ENCODE measurements around the gene L3MBTL4.

GRCh38 chr18:6376433-6377229, 38.1 kb downstream of the L3MBTL4 start:
- TF ChIP-seq MAX (IDR thresholded peaks at IDR 0.05; ENCODE audit: low read depth, low read length) = no peak
- TF ChIP-seq ZBTB4 (CRISPR knock-in tag; IDR thresholded peaks at IDR 0.05) = no peak
- no peak for TF ChIP-seq CTCF (IDR thresholded peaks at IDR 0.05 in 2 of 3, conservative IDR thresholded peaks at IDR 0.05 in 1 of 3; ENCODE audit: control insufficient read depth in 2 of 3, extremely low read depth in 1 of 3, insufficient read depth in 1 of 3, low read depth in 3 of 3, low read length in 3 of 3)
- TF ChIP-seq ATF7 (IDR thresholded peaks at IDR 0.05; ENCODE audit: low read depth) = no peak
- no peak for TF ChIP-seq SMC3 (IDR thresholded peaks at IDR 0.05; ENCODE audit: borderline replicate concordance, low read length)
- TF ChIP-seq POLR2AphosphoS5 (IDR thresholded peaks at IDR 0.05; ENCODE audit: low read length) = no peak
- no peak for TF ChIP-seq NFYB (IDR thresholded peaks at IDR 0.05; ENCODE audit: insufficient read depth, low read depth, low read length)
- no peak for TF ChIP-seq PAX8 (IDR thresholded peaks at IDR 0.05)
- no peak for TF ChIP-seq ATF2 (IDR thresholded peaks at IDR 0.05; ENCODE audit: low read length)
- no peak for TF ChIP-seq NBN (IDR thresholded peaks at IDR 0.05)
- TF ChIP-seq USF2 (IDR thresholded peaks at IDR 0.05; ENCODE audit: borderline replicate concordance, low read depth, low read length) = no peak
- no peak for TF ChIP-seq ZNF274 (IDR thresholded peaks at IDR 0.05; ENCODE audit: insufficient read depth, insufficient read length)
